Mucosa of descending colon (tissue), 3 donors: ENCODE measurements around the gene PLD1. TPM values are rescaled to one million over a fixed set of nuclear protein-coding genes. Genes with fewer than 3 reads are reported as not detected.
"Not testable (repeated sequence)": the region's sequence is repeated elsewhere in the genome, so short reads cannot be mapped to it uniquely, and the experiment has no call there.

Source experiments
- ATAC-seq: fragments of 200-7000 bp; cut with Tn5 transposase; one replicate; pipeline ENCODE4 v1.9.1; 2020; ENCODE audit warnings: mild to moderate bottlenecking, moderate library complexity
- DNase-seq, 3 donors: peaks; one replicate each; pipeline ENCODE4 v3.0.0-alpha.2; 2020
- H3K36me3 ChIP-seq: fragments of 200-600 bp; one replicate; pipeline ENCODE4 v1.8.0; 2021; ENCODE audit warnings: low read depth, mild to moderate bottlenecking
- H3K4me1 ChIP-seq: fragments of 200-600 bp; one replicate; pipeline ENCODE4 v1.8.0; 2021; ENCODE audit warnings: low read depth, mild to moderate bottlenecking
- H3K4me3 ChIP-seq: fragments of 200-600 bp; one replicate; pipeline ENCODE4 v1.8.0; 2021; ENCODE audit warnings: mild to moderate bottlenecking
- H3K9me3 ChIP-seq: fragments of 200-600 bp; one replicate; pipeline ENCODE4 v1.8.0; 2021; ENCODE audit warnings: mild to moderate bottlenecking
- intact Hi-C, 2 donors: fragments of 100-400 bp; cut with DNase I in 1 of 2; cut with micrococcal nuclease in 1 of 2; formaldehyde crosslinking; loops; one replicate each; pipeline versions ENCODE4 v1.11.0 to v1.11.1; 2022; cut with DNase I, micrococcal nuclease
- total RNA-seq, 3 donors: library from RNA; stranded (reverse); fragmentation: NEBNext Ultra II Directional in 2 of 3; extraction: Animal tissue kit (Norgen Biotek cat#: 25700) in 2 of 3; gene quantifications; one replicate each; pipeline versions ENCODE4 v1.2.1 to v1.2.4, GENCODE V29; 2021 to 2023
- TF ChIP-seq, protein P1 (sequence below): fragments of 200-600 bp; IDR thresholded peaks from one replicate; pipeline ENCODE4 v1.8.0; 2022; ENCODE audit warnings: antibody characterized with exemption, mild to moderate bottlenecking
- donor health status: DM: no; HTN: no; CAD: no; lungs with moderate emphysema.
- donor health status: DM: no; HTN: no; CAD: no.
- donor health status: DM: no; HTN: yes; CAD: no.

PLD1 gene
- total RNA-seq, 3 donors from 2014 or later: 46.6 to 105 (median 65.1) TPM

DNA sequence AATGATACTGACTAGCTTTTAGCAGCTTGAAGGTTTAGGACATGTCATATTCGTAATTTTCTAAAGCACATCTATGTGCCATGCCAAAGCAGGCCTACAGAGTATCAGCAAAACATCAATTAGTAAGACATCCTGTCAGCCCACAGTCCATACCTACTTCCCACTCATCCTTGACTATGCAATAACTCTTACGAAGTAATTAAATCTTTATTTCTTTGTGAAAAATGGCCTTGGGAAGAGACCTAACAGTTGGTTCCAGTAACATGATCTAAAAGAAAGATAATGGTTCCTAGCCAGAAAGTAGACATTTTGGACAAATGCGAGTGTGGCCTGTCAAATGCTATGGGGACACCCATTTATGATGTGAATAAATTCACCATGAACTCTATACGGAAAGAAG, 177.5 kb downstream of the PLD1 start:
- no peaks in the 10 kb centered on the region for H3K9me3 ChIP-seq
- no peak for ATAC-seq
- intact Hi-C loops: no loop called here

GRCh38 chr3:171626799-171627198, 183.5 kb downstream of the PLD1 start:
- H3K4me1 ChIP-seq, DNase-seq, intact Hi-C loops, ATAC-seq, H3K4me3 ChIP-seq, H3K9me3 ChIP-seq, H3K36me3 ChIP-seq: not testable (repeated sequence)

More for the DNA sequence above, 177.5 kb downstream of the PLD1 start:
- no peak for DNase-seq
- TF ChIP-seq, protein P1, sequence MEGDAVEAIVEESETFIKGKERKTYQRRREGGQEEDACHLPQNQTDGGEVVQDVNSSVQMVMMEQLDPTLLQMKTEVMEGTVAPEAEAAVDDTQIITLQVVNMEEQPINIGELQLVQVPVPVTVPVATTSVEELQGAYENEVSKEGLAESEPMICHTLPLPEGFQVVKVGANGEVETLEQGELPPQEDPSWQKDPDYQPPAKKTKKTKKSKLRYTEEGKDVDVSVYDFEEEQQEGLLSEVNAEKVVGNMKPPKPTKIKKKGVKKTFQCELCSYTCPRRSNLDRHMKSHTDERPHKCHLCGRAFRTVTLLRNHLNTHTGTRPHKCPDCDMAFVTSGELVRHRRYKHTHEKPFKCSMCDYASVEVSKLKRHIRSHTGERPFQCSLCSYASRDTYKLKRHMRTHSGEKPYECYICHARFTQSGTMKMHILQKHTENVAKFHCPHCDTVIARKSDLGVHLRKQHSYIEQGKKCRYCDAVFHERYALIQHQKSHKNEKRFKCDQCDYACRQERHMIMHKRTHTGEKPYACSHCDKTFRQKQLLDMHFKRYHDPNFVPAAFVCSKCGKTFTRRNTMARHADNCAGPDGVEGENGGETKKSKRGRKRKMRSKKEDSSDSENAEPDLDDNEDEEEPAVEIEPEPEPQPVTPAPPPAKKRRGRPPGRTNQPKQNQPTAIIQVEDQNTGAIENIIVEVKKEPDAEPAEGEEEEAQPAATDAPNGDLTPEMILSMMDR: no peak
- no peaks in the 10 kb centered on the region for H3K36me3 ChIP-seq
- H3K4me3 ChIP-seq: no peak overlapping the region
- no peaks in the 10 kb centered on the region for H3K4me1 ChIP-seq

GRCh38 chr3:171622126-171622525, 188.2 kb downstream of the PLD1 start:
- H3K9me3 ChIP-seq: no peaks in the 10 kb centered on the region
- no peak for DNase-seq
- TF ChIP-seq, protein P1: no peak
- no peaks in the 10 kb centered on the region for H3K4me1 ChIP-seq
- no peak for ATAC-seq
- H3K4me3 ChIP-seq: no peak overlapping the region
- intact Hi-C loops: no loop called here
- no peaks in the 10 kb centered on the region for H3K36me3 ChIP-seq

- Histone ChIP-seq H3K4me1 (no peaks in the 10 kb centered on the region), H3K9me3 (no peaks in the 10 kb centered on the region), H3K4me3 (no peak overlapping the region), H3K36me3 (no peaks in the 10 kb centered on the region)
- ATAC-seq (no peak), DNase-seq (no peak)
- intact Hi-C loops: no loop called here
- TF ChIP-seq, protein P1: no peak
Observed at GRCh38 chr3:171620825-171621434, 189.4 kb downstream of the PLD1 start.

DNA sequence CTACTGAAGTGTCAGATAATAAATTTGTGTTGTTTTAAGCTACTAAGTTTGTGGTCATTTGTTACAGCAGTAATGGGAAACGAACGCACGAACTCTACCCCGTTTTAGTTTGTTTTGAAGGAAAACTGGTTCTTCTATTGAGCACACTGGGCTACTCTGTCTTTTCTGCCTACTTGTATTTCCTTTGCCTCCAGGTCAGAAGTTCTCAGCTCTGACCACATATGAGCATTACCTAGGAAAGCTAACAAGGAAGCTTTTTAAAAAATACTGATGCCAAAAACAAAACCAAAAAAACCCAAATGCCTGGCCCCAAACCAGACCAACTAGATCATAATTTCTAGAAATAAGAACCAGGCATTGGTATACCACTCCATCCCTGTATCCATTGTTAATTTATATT, 193.5 kb downstream of the PLD1 start:
- TF ChIP-seq, protein P1: no peak
- ATAC-seq (no peak), DNase-seq (no peak)
- no peaks in the 10 kb centered on the region for H3K4me1 ChIP-seq
- no peaks in the 10 kb centered on the region for H3K36me3 ChIP-seq
- H3K9me3 ChIP-seq: no peaks in the 10 kb centered on the region
- intact Hi-C loops: no loop called here
- no peak overlapping the region for H3K4me3 ChIP-seq

DNA sequence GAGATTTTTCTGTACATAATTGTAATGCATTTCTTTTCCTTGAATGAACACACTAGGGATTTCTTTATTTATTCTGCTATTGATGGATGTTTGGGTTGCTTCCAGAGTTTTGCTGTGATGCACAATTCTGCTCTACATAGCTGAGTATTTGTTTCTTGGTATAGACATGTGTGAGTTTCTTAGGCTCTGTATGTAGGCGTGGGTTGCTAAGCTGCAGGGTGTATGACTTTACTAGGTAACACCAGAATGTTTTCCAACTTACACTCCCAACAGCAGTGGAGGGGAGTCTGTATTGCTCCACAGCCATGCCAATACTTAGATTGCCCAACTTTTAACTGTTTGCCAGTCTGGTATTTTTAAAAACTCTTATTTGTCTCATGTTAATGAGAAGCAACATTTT, 194.6 kb downstream of the PLD1 start:
- TF ChIP-seq, protein P1: no peak
- intact Hi-C loops: no loop called here
- Histone ChIP-seq H3K4me1 (no peaks in the 10 kb centered on the region), H3K9me3 (no peaks in the 10 kb centered on the region), H3K36me3 (no peaks in the 10 kb centered on the region), H3K4me3 (no peak overlapping the region)
- DNase-seq: no peak
- no peak for ATAC-seq
